B cell (primary cell): ENCODE results near the gene INPP4A. TPM values are rescaled to one million over a fixed set of nuclear protein-coding genes. Genes with fewer than 3 reads are reported as not detected.

Experiments used
- ATAC-seq: fragments of 200-7000 bp; cut with Tn5 transposase; one replicate; pipeline ENCODE4 v1.10.0; 2021; ENCODE audit warnings: low read depth, mild to moderate bottlenecking, moderate number of reproducible peaks, moderate library complexity
- CTCF ChIA-PET: fragments of 350-600 bp; sonication (Branson Sonifier 250); formaldehyde crosslinking; loops from one replicate; lab custom pipeline; 2021; ENCODE audit warnings: antibody characterized with exemption, inconsistent platforms; lab: Charles Lee
- POLR2A ChIA-PET: fragments of 350-600 bp; sonication (Branson Sonifier 250); formaldehyde crosslinking; loops from one replicate; lab custom pipeline; 2021; ENCODE audit warnings: antibody characterized with exemption; lab: Charles Lee
- DNase-seq: peaks from one replicate; pipeline ENCODE4 v3.0.0; 2013
- H2AFZ ChIP-seq: 2 replicates; pipeline ENCODE4 v1.6.1; 2012; ENCODE audit warnings: mild to moderate bottlenecking, low read depth, low read length; ENCODE audit not compliant: insufficient read depth, poor library complexity, severe bottlenecking
- H3K27ac ChIP-seq, 2 donors: 1 replicate in 1 of 2; 2 replicates in 1 of 2; pipeline ENCODE4 v1.5.1; 2012 to 2013; ENCODE audit warnings: low read length in 2 of 2, mild to moderate bottlenecking in 2 of 2, moderate library complexity in 1 of 2
- H3K27me3 ChIP-seq, 4 experiments: fragments of 200-600 bp in 1 of 4; sonication (generic) in 1 of 4; replicated peaks in 1 of 4; 1 replicate in 2 of 4; 2 replicates in 2 of 4; pipeline versions ENCODE4 v1.6.1 to v1.7.0; 2013 to 2016; ENCODE audit warnings: low read length in 3 of 4, mild to moderate bottlenecking in 2 of 4, mixed read lengths in 1 of 4, moderate library complexity in 1 of 4; ENCODE audit not compliant: insufficient read depth in 4 of 4, control insufficient read depth in 3 of 4; ENCODE audit errors: control extremely low read depth in 1 of 4
- H3K36me3 ChIP-seq, 2 experiments: replicated peaks in 1 of 2; 1 replicate in 1 of 2; 2 replicates in 1 of 2; pipeline versions ENCODE4 v1.6.1 to v1.7.1; 2013; ENCODE audit warnings: low read length in 1 of 2; ENCODE audit not compliant: insufficient read depth in 2 of 2, control insufficient read depth in 1 of 2; ENCODE audit errors: control extremely low read depth in 1 of 2, extremely low read depth in 1 of 2
- H3K4me1 ChIP-seq, 2 donors: fragments of 200-600 bp in 1 of 2; sonication (generic) in 1 of 2; 1 replicate in 1 of 2; 2 replicates in 1 of 2; pipeline versions ENCODE4 v1.5.1 to v1.6.1; 2013 to 2017; ENCODE audit warnings: low read length in 2 of 2; ENCODE audit not compliant: control insufficient read depth in 2 of 2, insufficient read depth in 2 of 2
- H3K4me2 ChIP-seq: replicated peaks from 2 replicates; pipeline ENCODE3; 2012; ENCODE audit warnings: mild to moderate bottlenecking, low read depth, low read length; ENCODE audit not compliant: poor library complexity, severe bottlenecking
- H3K4me3 ChIP-seq, 5 experiments: fragments of 200-600 bp in 1 of 5; sonication (generic) in 1 of 5; 1 replicate in 3 of 5; 2 replicates in 2 of 5; pipeline versions ENCODE4 v1.5.1 to v1.7.0; 2011 to 2016; ENCODE audit warnings: low read length in 4 of 5, mild to moderate bottlenecking in 4 of 5, low read depth in 2 of 5, control low read depth in 1 of 5, moderate library complexity in 1 of 5; ENCODE audit not compliant: insufficient read depth in 1 of 5; ENCODE audit errors: control extremely low read depth in 1 of 5, extremely low read depth in 1 of 5
- H3K79me2 ChIP-seq: fragments of 200-600 bp; sonication (generic); one replicate; pipeline ENCODE4 v1.6.0; 2016; ENCODE audit warnings: low read length; ENCODE audit not compliant: control insufficient read depth, insufficient read depth
- H3K9ac ChIP-seq: fragments of 200-600 bp; sonication (generic); 2 replicates; pipeline ENCODE4 v1.6.1; 2017; ENCODE audit warnings: mild to moderate bottlenecking, low read length, moderate library complexity
- H3K9me3 ChIP-seq, 3 donors: one replicate each; pipeline versions ENCODE4 v1.6.1 to v1.7.1; 2013; ENCODE audit warnings: low read length in 2 of 3; ENCODE audit not compliant: control insufficient read depth in 2 of 3, insufficient read depth in 1 of 3; ENCODE audit errors: control extremely low read depth in 1 of 3
- H4K20me1 ChIP-seq: 2 replicates; pipeline ENCODE4 v1.6.0; 2012; ENCODE audit warnings: mild to moderate bottlenecking, low read length; ENCODE audit not compliant: insufficient read depth, control insufficient read depth, poor library complexity, severe bottlenecking
- H3K27ac Mint-ChIP-seq: one replicate; pipeline ENCODE4 v1.8.0; 2021; ENCODE audit warnings: mixed read lengths
- H3K27me3 Mint-ChIP-seq: one replicate; pipeline ENCODE4 v1.8.0; 2021; ENCODE audit warnings: mixed read lengths
- H3K4me1 Mint-ChIP-seq: one replicate; pipeline ENCODE4 v1.8.0; 2021; ENCODE audit warnings: mixed read lengths
- H3K4me3 Mint-ChIP-seq: one replicate; pipeline ENCODE4 v1.8.0; 2021; ENCODE audit warnings: mixed read lengths
- H3K9me3 Mint-ChIP-seq: one replicate; pipeline ENCODE4 v1.8.0; 2022; ENCODE audit warnings: mixed read lengths; ENCODE audit not compliant: insufficient read depth
- CTCF ChIP-seq: fragments of 200-600 bp; IDR thresholded peaks from one replicate; pipeline ENCODE4 v1.8.0; 2022; ENCODE audit warnings: antibody characterized with exemption, mild to moderate bottlenecking
- EZH2 ChIP-seq: IDR thresholded peaks from 2 replicates; pipeline ENCODE4 v1.6.1; 2012; ENCODE audit warnings: borderline replicate concordance, low read depth, mild to moderate bottlenecking, moderate library complexity, low read length; ENCODE audit not compliant: insufficient read depth, poor library complexity, severe bottlenecking
- WGBS: methylation state at CpG from one replicate; pipeline ENCODE4 v1.1.5; 2013; ENCODE audit warnings: missing lambda C conversion rate; ENCODE audit not compliant: insufficient coverage; 5-methylcytosine and 5-hydroxymethylcytosine counted together
- intact Hi-C: fragments of 100-400 bp; cut with micrococcal nuclease; formaldehyde crosslinking; loops from one replicate; pipeline ENCODE4 v1.10.0; 2022
- polyA plus RNA-seq: library from polyadenylated mRNA; depleted of rRNA; stranded (reverse); fragments of >200 nt; gene quantifications from 2 replicates; pipeline ENCODE4 v1.2.3, GENCODE V29; 2012
- total RNA-seq, 2 donors: library from RNA; stranded (reverse); fragments of 120-200 nt in 1 of 2; gene quantifications; 1 replicate in 1 of 2; 2 replicates in 1 of 2; pipeline versions ENCODE4 v1.2.3 to v1.2.4, GENCODE V29; 2013 to 2022

INPP4A gene
- total and polyA plus RNA-seq, 2 donors (not counting 1 experiment from before 2014, with no cell fraction given) = 10.7 to 22.5 TPM

- CTCF ChIA-PET = interaction anchor here (0.8 kb wide), 1 partner anchor 432 kb away, joined by 3 read pairs; no protein-coding TSS in a partner anchor
- Histone ChIP-seq H2AFZ (no peak overlapping the region), H3K79me2 (no peaks in the 10 kb centered on the region), H4K20me1 (no peaks in the 10 kb centered on the region), H3K36me3 (no peaks in the 10 kb centered on the region), H3K4me3 (no peak overlapping the region), H3K9me3 (no peaks in the 10 kb centered on the region), H3K9ac (no peak overlapping the region), H3K4me1 (no peaks in the 10 kb centered on the region), H3K27ac (no peak overlapping the region), H3K27me3 (peaks cover 0 to 7% (median 0%) of the 10 kb centered on the region in 4 experiments), H3K4me2 (no peak overlapping the region)
- 93% methylated on average over 1 of the region's 2 CpGs for WGBS
- Mint-ChIP-seq H3K27me3 (peaks cover 32% of the 10 kb centered on the region), H3K27ac (no peak overlapping the region), H3K4me3 (no peak overlapping the region), H3K9me3 (no peaks in the 10 kb centered on the region), H3K4me1 (no peaks in the 10 kb centered on the region)
- POLR2A ChIA-PET = no interaction called here
- intact Hi-C loops = no loop called here
- ATAC-seq (no peak), DNase-seq (no peak)
- no peak for TF ChIP-seq EZH2
- no peak for TF ChIP-seq CTCF
Observed at GRCh38 chr2:98405301-98405700, 39.4 kb upstream of the INPP4A start.

- WGBS = 100% methylated on average over 1 of the region's 5 CpGs
- H3K27me3 Mint-ChIP-seq = peaks cover 10% of the 10 kb centered on the region
- Histone ChIP-seq H3K79me2 (no peaks in the 10 kb centered on the region), H3K9me3 (no peaks in the 10 kb centered on the region), H3K4me2 (no peak overlapping the region), H3K27ac (no peak overlapping the region), H3K36me3 (no peaks in the 10 kb centered on the region), H3K4me1 (peaks cover 0 to 2% of the 10 kb centered on the region in 2 donors), H4K20me1 (no peaks in the 10 kb centered on the region), H3K9ac (no peak overlapping the region), H3K4me3 (no peak overlapping the region), H3K27me3 (no peaks in the 10 kb centered on the region), H2AFZ (no peak overlapping the region)
- DNase-seq = no peak
- intact Hi-C loops = no loop called here
- TF ChIP-seq EZH2 (no peak), CTCF (no peak)
- H3K4me3 Mint-ChIP-seq = no peak overlapping the region
- POLR2A ChIA-PET = no interaction called here
- CTCF ChIA-PET = interaction anchor here (0.7 kb wide), 1 partner anchor 208 kb away, joined by 4 read pairs; no protein-coding TSS in a partner anchor
- no peaks in the 10 kb centered on the region for H3K9me3 Mint-ChIP-seq
- H3K4me1 Mint-ChIP-seq = peaks cover 2% of the 10 kb centered on the region
- no peak for ATAC-seq
- H3K27ac Mint-ChIP-seq = no peak overlapping the region
Observed at GRCh38 chr2:98408155-98408554, 36.5 kb upstream of the INPP4A start.
